Panc1 (cell line): ENCODE results near the gene ZDHHC20. TPM values are rescaled to one million over a fixed set of nuclear protein-coding genes. Genes with fewer than 3 reads are reported as not detected.

Experiments
- ATAC-seq: fragments of 200-7000 bp; cut with Tn5 transposase; 2 replicates; pipeline ENCODE4 v1.9.1; 2020; ENCODE audit warnings: mild to moderate bottlenecking, moderate library complexity
- BruUV-seq: library from RNA; stranded (reverse); fragments of 400-500 nt; replicated peaks from 2 replicates; lab custom pipeline; 2021; lab: Mats Ljungman, UMichigan
- CTCF ChIA-PET: fragments of 300-600 bp; sonication (Branson Sonifier 250); formaldehyde crosslinking; loops from one replicate; lab custom pipeline; 2022; ENCODE audit warnings: antibody characterized with exemption; lab: Charles Lee
- POLR2A ChIA-PET: fragments of 300-600 bp; sonication (Branson Sonifier 250); formaldehyde crosslinking; loops from one replicate; lab custom pipeline; 2022; ENCODE audit warnings: antibody characterized with exemption; lab: Charles Lee
- DNase-seq: peaks from one replicate; pipeline ENCODE4 v3.0.0-alpha.2; 2010; ENCODE audit warnings: low read depth, low spot score
- H3K27ac ChIP-seq: 2 replicates; pipeline ENCODE4 v1.5.1; 2011; ENCODE audit warnings: mild to moderate bottlenecking, low read length, inconsistent platforms
- H3K27me3 ChIP-seq: fragments of 200-500 bp; sonication (Bioruptor generic); 2 replicates; pipeline ENCODE4 v1.6.0; 2014; ENCODE audit warnings: low read length, inconsistent platforms; ENCODE audit not compliant: control insufficient read depth, insufficient read depth
- H3K36me3 ChIP-seq: fragments of 200-500 bp; sonication (Bioruptor generic); 2 replicates; pipeline ENCODE4 v1.5.1; 2014; ENCODE audit warnings: inconsistent platforms, mild to moderate bottlenecking, low read length, moderate library complexity; ENCODE audit not compliant: control insufficient read depth, insufficient read depth
- H3K4me1 ChIP-seq: 2 replicates; pipeline ENCODE4 v1.5.1; 2011; ENCODE audit warnings: inconsistent platforms, mild to moderate bottlenecking, low read length, moderate library complexity; ENCODE audit not compliant: control insufficient read depth, insufficient read depth
- H3K4me3 ChIP-seq, 2 experiments: 2 replicates each; pipeline ENCODE4 v1.5.1; 2011 to 2012; ENCODE audit warnings: low read depth in 2 of 2, low read length in 2 of 2, mild to moderate bottlenecking in 2 of 2, inconsistent platforms in 1 of 2, moderate library complexity in 1 of 2
- H3K9me3 ChIP-seq: fragments of 200-500 bp; sonication (Bioruptor generic); 2 replicates; pipeline ENCODE4 v1.5.1; 2014; ENCODE audit warnings: low read depth, mild to moderate bottlenecking, inconsistent platforms, low read length, moderate library complexity; ENCODE audit not compliant: control insufficient read depth, insufficient read depth
- CTCF ChIP-seq: fragments of 450-650 bp; IDR thresholded peaks from 2 replicates; pipeline ENCODE4 v1.5.1; 2017; ENCODE audit warnings: mild to moderate bottlenecking
- POLR2AphosphoS5 ChIP-seq: IDR thresholded peaks from 2 replicates; pipeline ENCODE4 v1.6.1; 2012; ENCODE audit warnings: mild to moderate bottlenecking, low read depth, low read length, moderate library complexity
- SIN3A ChIP-seq: IDR thresholded peaks from 2 replicates; pipeline ENCODE4 v1.6.1; 2012; ENCODE audit warnings: low read depth, mild to moderate bottlenecking, low read length, moderate library complexity, borderline replicate concordance; ENCODE audit not compliant: insufficient read depth
- TCF7L2 ChIP-seq: IDR thresholded peaks from 2 replicates; pipeline ENCODE4 v1.6.1; 2011; ENCODE audit warnings: mild to moderate bottlenecking, low read depth, low read length, inconsistent platforms
- in situ Hi-C: cut with HindIII; loops from 2 replicates; pipeline ENCODE4 v1.10.0; 2016; ENCODE audit warnings: low sequenced_read_pairs, low pct_unique_long_range_greater_than_20kb
- intact Hi-C: fragments of 100-400 bp; cut with micrococcal nuclease; formaldehyde crosslinking; loops from one replicate; pipeline ENCODE4 v1.10.0; 2022; ENCODE audit not compliant: unreplicated experiment
- total RNA-seq: library from RNA; stranded (reverse); gene quantifications from one replicate; pipeline ENCODE4 v1.2.1, GENCODE V29; 2021; ENCODE audit not compliant: unreplicated experiment
- TF ChIP-seq, protein P1 (sequence below), 2 experiments: IDR thresholded peaks; 2 replicates each; pipeline ENCODE4 v1.6.1; 2011 to 2012; ENCODE audit warnings: low read depth in 2 of 2, control low read depth in 1 of 2, low read length in 1 of 2, mild to moderate bottlenecking in 1 of 2, moderate library complexity in 1 of 2; ENCODE audit not compliant: insufficient read depth in 1 of 2

Gene ZDHHC20
- total RNA-seq, 1 experiment from 2014 or later = 38.7 TPM

DNA sequence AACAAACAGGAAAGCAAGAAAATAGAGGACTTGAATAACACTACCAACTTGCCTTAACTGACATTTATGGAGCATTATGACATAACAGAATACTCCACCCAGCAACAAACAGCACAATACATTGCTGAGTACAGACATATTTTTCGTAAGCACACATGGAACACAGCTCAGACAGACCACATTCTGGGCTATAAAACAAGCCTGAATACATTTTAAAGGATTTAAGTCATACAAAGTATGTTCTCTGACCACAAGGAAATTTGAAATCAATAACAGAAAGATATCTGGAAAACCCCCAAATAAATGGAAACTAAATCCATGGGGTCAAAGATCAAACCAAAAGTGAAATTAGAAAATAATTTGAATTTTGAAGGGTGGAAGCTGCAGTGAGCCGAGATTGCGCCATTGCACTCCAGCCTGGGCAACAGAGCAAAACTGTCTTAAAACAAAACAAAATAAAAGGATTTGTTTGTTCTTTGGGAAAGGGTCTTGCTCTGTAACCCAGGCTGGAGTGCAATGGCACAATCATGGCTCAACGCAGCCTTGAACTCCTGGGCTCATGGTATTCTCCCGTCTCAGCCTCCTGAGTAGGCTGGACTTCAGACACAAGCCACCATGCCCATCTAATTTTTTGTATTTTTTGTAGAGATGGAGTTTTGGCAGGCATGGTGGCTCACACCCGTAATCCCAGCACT lies 5.6 kb downstream of the ZDHHC20 start:
- intact Hi-C loops = no loop called here
- ATAC-seq (no peak), DNase-seq (no peak)
- no peaks in the 10 kb centered on the region; the same call in 1 of the 2 replicates for H3K36me3 ChIP-seq
- no peak overlapping the region for H3K4me3 ChIP-seq
- CTCF ChIA-PET = no interaction called here
- no peaks in the 10 kb centered on the region; the same call in 1 of the 2 replicates for H3K9me3 ChIP-seq
- H3K4me1 ChIP-seq = no peaks in the 10 kb centered on the region; the same call in 1 of the 2 replicates
- BruUV-seq = no TSS peak
- no peaks in the 10 kb centered on the region for H3K27me3 ChIP-seq
- POLR2A ChIA-PET = no interaction called here
- TF ChIP-seq CTCF (no peak), SIN3A (no peak), TCF7L2 (no peak), POLR2AphosphoS5 (no peak)
- TF ChIP-seq, protein P1, sequence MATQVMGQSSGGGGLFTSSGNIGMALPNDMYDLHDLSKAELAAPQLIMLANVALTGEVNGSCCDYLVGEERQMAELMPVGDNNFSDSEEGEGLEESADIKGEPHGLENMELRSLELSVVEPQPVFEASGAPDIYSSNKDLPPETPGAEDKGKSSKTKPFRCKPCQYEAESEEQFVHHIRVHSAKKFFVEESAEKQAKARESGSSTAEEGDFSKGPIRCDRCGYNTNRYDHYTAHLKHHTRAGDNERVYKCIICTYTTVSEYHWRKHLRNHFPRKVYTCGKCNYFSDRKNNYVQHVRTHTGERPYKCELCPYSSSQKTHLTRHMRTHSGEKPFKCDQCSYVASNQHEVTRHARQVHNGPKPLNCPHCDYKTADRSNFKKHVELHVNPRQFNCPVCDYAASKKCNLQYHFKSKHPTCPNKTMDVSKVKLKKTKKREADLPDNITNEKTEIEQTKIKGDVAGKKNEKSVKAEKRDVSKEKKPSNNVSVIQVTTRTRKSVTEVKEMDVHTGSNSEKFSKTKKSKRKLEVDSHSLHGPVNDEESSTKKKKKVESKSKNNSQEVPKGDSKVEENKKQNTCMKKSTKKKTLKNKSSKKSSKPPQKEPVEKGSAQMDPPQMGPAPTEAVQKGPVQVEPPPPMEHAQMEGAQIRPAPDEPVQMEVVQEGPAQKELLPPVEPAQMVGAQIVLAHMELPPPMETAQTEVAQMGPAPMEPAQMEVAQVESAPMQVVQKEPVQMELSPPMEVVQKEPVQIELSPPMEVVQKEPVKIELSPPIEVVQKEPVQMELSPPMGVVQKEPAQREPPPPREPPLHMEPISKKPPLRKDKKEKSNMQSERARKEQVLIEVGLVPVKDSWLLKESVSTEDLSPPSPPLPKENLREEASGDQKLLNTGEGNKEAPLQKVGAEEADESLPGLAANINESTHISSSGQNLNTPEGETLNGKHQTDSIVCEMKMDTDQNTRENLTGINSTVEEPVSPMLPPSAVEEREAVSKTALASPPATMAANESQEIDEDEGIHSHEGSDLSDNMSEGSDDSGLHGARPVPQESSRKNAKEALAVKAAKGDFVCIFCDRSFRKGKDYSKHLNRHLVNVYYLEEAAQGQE (IDR thresholded peaks at IDR 0.05; ENCODE audit: insufficient read depth in 1 of 2, low read depth in 2 of 2, low read length in 1 of 2) = no peak
- in situ Hi-C loops = no loop called here
- H3K27ac ChIP-seq = no peak overlapping the region

- Histone ChIP-seq H3K27me3 (no peaks in the 10 kb centered on the region), H3K4me1 (no peaks in the 10 kb centered on the region), H3K9me3 (no peaks in the 10 kb centered on the region; the same call in 1 of the 2 replicates), H3K27ac (no peak overlapping the region), H3K36me3 (no peaks in the 10 kb centered on the region), H3K4me3 (no peak overlapping the region)
- TF ChIP-seq, protein P1 (IDR thresholded peaks at IDR 0.05; ENCODE audit: insufficient read depth in 1 of 2, low read depth in 2 of 2, low read length in 1 of 2) = no peak
- no peak for TF ChIP-seq POLR2AphosphoS5
- no peak for TF ChIP-seq TCF7L2
- no peak for TF ChIP-seq SIN3A
- TF ChIP-seq CTCF = no peak
- intact Hi-C loops (no loop called here), in situ Hi-C loops (no loop called here)
- DNase-seq (no peak), ATAC-seq (no peak)
- ChIA-PET POLR2A (no interaction called here), CTCF (no interaction called here)
- BruUV-seq = TSS peak; percentile 37
These were observed 8.2 kb downstream of the ZDHHC20 start for GRCh38 chr13:21450936-21451335.
